GM21447 (cell line): ENCODE measurements around the gene SFRP5.

Experiments used
- ATAC-seq: cut with Tn5 transposase; IDR thresholded peaks from one replicate; pipeline ENCODE4 v1.9.1; 2021; ENCODE audit not compliant: unreplicated experiment

Gene SFRP5

DNA sequence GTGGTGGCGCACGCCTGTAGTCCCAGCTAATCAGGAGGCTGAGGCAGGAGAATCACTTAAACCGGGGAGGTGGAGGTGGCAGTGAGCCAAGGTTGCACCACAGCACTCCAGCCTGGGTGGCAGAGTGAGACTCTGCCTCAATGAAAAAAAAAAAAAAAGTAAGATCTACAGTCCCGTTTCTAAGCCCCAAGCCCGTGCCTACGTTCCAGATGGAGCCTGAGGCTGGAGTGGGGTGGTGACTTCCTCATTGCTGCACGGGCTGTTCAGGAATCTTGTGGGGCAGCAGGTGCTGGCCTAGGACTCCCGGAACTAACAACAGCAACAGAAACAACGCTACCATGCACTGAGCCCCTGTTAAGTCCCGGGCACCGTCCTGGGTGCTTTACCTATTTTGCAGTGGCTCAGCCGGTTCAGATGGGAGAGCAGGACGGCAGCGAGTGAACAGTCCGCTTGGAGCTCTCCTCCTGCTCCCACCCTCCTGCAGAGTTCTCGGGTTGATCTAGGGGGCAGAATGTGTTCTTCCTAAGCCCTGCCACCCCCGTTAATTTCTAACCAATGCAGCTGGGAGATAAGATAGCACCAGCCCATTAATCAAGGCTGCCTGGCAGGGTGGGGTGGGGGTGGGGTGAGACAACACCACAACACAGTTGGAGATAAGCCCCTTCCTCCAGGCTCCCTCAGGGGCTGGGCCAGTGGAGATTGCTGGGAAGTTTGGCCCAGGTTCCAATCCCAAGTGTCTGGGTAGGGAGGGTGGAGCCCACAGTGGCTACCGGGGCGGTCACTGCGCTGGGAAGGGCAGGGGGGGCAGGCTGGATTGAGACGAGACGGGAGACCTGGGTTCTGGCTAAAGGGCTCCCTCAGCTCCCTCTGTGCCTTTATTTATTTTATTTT lies 17.0 kb upstream of the SFRP5 start:
- ATAC-seq, result no peak

- ATAC-seq, result no peak
These were observed 13.9 kb upstream of the SFRP5 start for GRCh38 chr10:97785731-97786130.

- no peak for ATAC-seq
These were observed 13.4 kb upstream of the SFRP5 start for GRCh38 chr10:97785231-97785630.

- ATAC-seq, result no peak
These were observed 12.5 kb upstream of the SFRP5 start for GRCh38 chr10:97784200-97784810.

DNA sequence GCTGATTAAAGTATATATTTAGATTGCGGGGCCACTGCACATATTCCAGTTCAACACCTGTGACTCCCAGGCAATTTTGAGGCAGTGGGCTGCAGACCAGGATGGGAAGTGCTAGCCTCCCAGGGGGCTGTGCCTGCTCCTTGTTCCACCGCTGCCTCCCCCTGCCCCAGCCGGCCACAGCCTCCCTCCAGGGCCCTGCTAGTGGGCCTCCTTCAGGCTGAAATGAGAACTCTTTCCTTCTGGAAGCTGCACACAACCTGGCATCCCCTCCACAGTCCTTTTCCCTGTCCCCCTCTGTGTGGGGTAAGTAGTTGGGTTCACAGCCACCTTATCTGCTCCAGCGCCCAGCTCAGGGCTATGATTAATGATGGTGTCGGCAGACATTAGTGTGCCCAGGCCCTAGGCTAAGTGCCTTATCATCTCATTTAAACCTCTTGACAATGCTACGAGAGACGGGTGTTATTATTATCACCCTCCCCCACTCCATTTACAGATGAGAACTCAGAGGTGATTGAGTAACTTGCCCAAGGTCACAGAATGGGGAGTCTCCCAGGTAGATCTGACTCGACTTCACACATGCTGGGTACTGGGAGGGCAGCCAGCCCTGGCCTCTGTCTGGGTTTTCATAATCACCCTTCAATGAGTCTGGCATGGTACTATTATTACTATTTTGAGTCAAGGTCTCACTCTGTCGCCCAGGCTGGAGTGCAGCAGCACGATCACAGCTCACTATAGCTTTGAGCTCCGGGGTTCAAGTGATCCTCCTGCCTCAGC lies 10.8 kb upstream of the SFRP5 start:
- ATAC-seq, result no peak

- ATAC-seq, result no peak
These were observed 10.0 kb upstream of the SFRP5 start for GRCh38 chr10:97781618-97782331.

- no peak for ATAC-seq
These were observed 9.2 kb upstream of the SFRP5 start for GRCh38 chr10:97780841-97781617.

GRCh38 chr10:97779975-97780374 lies 8.2 kb upstream of the SFRP5 start:
- no peak for ATAC-seq

DNA sequence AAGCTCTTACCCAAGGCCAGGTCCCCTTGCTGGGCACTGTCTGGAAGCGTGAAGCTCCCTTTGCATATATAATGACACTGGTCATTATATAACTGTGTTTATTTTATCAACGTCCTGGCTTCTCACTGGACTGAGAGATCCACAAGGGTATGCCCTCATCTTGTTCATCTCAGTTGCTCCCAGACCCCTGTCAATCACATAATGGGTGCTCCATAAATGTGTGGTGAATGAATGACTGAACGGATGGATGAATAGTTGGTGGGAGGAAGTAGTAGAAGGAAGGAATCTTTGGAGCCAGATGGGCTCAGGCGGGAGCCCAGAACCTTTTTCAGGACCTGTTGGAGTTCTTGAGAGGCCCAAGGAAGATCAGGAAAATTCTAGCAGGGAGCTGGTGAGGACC lies 7.7 kb upstream of the SFRP5 start:
- no peak for ATAC-seq

- no peak for ATAC-seq
These were observed 6.9 kb upstream of the SFRP5 start for GRCh38 chr10:97778452-97779302.

- ATAC-seq, result no peak
These were observed 5.3 kb upstream of the SFRP5 start for GRCh38 chr10:97777143-97777542.

GRCh38 chr10:97774811-97775294 lies 3.1 kb upstream of the SFRP5 start:
- ATAC-seq, result no peak

GRCh38 chr10:97773096-97773495 lies 1.3 kb upstream of the SFRP5 start:
- no peak for ATAC-seq

DNA sequence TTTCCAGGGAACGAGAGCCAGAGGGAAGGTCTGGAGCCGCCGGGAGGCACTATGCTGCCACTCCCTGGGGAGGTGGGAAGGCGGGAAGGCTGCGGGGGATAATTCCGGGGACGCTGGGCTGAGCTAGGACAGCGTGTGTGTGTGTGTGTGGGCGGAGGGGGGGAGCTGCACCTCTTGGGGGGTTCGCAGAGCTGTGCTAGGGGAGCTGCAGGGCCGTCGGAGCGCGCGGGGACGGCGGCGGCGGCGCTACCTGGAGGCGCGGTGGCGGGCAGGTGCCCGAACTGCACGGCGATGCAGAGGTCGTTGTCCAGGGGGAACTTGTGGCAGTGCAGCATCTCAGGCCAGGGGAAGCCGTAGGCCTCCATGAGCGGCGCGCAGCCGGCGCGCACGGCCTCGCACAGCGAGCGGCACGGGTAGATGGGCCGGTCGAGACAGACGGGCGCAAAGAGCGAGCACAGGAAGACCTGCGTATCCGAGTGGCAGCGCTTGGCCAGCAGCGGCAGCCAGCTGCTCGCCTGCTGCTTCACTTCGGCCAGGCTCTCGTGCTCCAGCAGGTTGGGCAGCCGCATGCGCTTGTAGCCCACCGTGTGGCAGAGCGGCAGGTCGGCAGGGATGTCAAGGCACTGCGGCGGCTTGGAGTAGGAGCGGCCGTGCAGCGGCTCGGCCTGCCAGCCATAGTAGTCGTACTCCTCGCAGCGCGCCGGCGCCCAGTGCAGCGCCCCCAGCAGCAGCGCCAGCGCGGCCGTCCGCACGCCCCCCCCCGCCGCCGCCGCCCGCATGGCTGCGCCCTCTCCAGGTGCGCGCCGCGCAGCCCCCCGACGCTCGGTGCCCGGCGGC lies 526 bp downstream of the SFRP5 start:
- no peak for ATAC-seq

- no peak for ATAC-seq
These were observed 1.5 kb downstream of the SFRP5 start for GRCh38 chr10:97770255-97770654.

DNA sequence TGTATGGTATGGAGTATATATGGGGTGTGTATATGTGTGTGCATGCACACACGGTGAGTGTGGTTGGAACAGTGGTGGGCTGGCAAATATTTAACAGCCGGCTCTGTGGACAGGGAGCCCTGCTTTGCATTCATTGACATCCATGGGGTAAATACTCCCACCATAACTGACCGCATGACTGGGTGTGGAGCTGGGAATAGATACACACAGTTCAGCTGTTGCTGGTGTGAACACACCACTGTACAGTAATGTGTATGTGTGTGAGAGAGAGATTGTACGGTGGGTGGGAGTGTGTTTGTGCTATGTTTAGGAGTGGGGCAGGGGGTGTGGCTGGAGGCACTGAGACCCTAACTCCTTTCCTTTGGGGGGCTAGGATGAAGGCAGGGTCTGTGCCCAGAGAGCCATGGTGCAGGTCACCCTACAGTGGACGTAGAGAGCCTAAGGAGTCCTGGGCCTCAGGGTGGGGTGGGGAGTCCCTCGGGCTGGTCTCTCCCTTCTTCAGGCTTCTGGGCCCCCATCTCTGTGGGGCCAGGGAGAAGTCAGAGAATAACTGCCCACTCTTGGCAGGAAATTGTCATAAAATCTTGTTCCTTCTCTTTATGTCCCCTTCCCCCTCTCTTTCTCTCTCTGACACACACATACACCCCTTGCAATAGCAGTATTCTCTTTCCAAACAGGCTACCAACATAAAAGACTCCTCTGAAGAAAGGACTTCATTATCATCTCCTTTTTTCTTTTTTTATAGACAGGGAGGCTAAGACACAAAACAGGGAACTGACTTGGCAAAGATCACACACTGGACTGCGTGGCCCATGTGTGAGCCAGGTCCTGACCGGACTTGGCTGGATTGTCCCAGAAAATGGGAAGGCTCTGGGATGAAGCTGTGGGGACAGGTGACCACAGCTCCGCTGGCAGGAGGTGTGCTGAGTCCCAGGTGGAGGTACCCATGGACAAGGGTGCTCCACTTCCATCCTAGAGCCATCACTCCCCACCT lies 3.2 kb downstream of the SFRP5 start:
- no peak for ATAC-seq
